ENCODE data around the gene TCEAL3.
"Not testable (repeated sequence)": the region's sequence is repeated elsewhere in the genome, so short reads cannot be mapped to it uniquely, and the experiment has no call there.

TCEAL3 gene

DNA sequence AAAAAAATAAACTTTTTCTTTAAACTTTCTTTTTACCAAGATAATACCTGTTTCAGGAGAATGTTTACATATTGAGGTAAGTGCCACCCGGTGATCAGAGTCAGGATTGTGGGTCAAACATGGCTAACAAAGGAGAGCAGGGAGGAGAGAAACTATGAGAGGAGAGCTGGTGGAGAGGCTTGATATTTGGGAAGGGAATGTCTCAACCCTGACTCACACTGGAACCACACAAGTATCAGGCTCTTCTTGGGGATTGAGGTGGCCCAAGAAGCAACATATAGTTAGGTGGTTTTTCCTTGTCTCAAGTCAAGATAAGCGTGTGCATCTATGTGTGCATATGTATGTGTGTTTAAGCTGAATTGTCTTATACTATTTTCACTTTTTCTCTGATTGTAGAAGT lies 27.7 kb downstream of the TCEAL3 start:
- TF ChIP-seq, protein P1, sequence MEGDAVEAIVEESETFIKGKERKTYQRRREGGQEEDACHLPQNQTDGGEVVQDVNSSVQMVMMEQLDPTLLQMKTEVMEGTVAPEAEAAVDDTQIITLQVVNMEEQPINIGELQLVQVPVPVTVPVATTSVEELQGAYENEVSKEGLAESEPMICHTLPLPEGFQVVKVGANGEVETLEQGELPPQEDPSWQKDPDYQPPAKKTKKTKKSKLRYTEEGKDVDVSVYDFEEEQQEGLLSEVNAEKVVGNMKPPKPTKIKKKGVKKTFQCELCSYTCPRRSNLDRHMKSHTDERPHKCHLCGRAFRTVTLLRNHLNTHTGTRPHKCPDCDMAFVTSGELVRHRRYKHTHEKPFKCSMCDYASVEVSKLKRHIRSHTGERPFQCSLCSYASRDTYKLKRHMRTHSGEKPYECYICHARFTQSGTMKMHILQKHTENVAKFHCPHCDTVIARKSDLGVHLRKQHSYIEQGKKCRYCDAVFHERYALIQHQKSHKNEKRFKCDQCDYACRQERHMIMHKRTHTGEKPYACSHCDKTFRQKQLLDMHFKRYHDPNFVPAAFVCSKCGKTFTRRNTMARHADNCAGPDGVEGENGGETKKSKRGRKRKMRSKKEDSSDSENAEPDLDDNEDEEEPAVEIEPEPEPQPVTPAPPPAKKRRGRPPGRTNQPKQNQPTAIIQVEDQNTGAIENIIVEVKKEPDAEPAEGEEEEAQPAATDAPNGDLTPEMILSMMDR (IDR thresholded peaks at IDR 0.05; ENCODE audit: low read length, missing control alignments), result no peak
- no peak overlapping the region for H3K4me3 ChIP-seq (replicated peaks; ENCODE audit: low read depth, low read length)
- no peak for DNase-seq (ENCODE audit: low read depth)

DNA sequence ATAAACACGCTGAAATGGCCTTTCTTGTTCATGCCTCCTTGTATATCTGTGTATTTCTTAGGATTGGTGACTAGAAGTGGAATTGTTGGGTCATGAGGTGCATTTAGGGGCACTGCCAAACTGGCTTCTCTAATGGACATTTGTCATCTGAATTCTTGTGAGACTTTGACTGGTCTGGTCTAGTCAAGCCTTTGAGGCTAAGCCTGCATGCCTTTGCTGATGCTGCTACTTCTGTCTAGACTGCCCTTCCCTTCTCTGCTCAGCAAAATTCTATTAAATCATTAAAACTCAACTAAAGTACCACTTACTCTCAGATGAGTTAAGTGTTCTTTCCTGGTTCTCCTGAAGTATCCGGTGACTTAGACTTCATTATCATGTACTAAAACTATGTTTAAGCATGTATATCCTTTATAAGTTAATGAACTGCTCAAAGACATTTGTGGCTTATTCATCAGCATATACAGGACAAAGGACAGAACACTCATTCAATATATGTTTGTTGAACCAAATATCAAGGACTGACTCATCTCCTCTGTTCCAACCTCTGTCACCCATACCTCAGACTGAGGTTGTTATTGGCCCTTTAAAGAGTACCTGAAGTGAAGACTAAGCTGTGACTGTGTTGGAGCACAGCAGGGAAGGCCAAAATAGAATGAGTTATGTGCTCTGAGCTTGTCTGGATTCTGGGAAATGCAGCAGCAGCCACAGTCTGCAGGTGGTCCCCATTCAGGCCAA lies 30.0 kb downstream of the TCEAL3 start:
- no peak overlapping the region for H3K4me3 ChIP-seq (replicated peaks; ENCODE audit: low read depth, low read length)
- TF ChIP-seq, protein P1 (IDR thresholded peaks at IDR 0.05; ENCODE audit: low read length, missing control alignments), result no peak
- DNase-seq (ENCODE audit: low read depth), result no peak

DNA sequence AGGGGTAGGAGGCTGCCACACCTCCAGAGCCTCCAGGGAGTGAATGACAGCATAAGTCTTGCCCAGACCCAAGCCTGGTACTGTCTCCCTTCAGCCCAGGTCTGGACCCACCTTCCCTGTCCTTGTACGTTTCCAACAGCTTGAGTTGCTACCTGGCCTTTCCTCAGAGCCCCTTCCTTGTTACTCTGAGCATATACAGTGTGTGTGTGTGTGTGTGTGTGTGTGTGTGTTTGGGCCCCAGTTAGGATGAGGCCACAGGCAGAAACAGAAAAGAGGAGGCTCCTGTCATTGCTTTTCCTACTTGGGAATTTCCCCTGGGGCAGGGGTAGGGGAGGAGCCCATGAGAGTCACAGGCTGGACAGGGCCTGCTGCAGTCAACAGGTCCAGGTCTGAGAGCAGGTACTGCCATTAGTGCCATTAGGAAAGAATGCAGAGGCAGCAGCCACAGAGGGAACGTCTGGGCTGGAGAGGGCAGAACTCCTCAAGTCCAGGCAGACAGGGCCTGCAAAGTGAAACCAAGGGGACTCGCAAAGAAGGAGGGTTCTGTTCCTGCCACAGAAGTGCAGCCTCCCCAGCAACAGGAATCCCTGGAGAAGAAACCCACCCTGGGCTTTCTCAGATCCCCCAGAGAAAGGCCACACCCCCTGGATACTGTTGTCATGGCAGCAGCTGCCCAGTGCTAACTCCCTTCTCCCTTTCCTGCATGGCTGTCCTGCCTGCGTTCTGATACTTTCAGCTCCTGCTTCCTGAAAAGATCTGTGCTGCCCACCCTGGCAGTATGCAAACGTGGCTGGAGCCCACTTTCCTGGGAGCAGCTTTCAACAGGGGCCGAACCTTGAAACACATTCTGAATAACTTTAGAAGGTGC lies 30.9 kb downstream of the TCEAL3 start:
- H3K4me3 ChIP-seq (replicated peaks; ENCODE audit: low read depth, low read length); DNase-seq (ENCODE audit: low read depth): not testable (repeated sequence)

DNA sequence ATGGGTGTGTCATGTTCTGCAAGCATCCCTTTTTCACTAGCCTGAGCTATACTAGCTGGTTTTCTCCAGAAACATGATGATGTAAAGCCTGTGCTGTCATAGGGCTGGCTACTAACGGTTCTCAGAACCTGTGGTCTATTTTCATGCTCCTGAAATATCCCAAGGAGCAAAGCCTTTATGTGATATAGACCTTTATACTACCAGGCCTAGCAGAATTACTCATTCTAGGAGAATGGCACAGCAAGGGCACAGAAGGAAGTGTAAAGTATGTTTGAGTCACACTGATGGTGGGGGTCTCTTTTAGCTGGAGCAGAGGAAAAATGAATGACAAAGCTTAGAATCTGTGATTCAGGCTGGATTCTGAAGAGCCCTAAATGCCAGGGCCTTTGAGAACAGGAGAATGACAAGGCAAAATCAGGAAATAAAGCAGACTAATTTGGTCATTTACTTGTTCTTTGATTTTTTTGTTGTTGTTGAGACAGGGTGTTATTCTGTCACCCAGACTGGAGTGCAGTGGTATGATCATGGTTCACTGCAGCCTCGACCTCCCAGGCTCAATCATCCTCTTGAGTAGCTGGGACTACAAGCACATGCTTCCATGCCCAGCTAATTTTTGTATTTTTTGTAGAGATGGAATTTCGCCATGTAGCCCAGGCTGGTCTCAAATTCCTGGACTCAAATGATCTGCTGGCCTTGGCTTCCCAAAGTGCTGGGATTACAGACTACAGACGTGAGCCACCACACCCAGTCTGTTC lies 32.8 kb downstream of the TCEAL3 start:
- DNase-seq (ENCODE audit: low read depth), result no peak
- no peak overlapping the region for H3K4me3 ChIP-seq (replicated peaks; ENCODE audit: low read depth, low read length)
- TF ChIP-seq, protein P1 (IDR thresholded peaks at IDR 0.05; ENCODE audit: low read length, missing control alignments), result no peak

DNA sequence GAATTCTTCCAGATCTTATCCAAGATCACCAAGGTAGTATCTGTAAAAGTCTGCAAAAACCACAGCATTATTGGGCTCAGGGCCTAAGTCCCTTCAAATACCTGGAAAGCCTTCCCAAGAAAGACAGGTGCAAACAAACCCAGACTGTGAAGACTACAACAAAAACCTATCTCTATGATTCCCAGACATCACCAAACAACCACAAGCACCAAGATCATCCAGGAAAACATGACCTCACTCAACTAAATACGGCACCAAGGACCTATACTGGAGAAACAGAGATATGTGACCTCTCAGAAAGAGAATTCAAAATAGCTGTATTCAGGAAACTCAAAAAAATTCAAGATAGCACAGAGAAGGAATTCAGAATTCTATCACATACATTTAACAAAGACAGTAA lies 36.4 kb downstream of the TCEAL3 start:
- TF ChIP-seq, protein P1 (IDR thresholded peaks at IDR 0.05; ENCODE audit: low read length, missing control alignments), result no peak
- H3K4me3 ChIP-seq (replicated peaks; ENCODE audit: low read depth, low read length), result no peak overlapping the region
- no peak for DNase-seq (ENCODE audit: low read depth)

DNA sequence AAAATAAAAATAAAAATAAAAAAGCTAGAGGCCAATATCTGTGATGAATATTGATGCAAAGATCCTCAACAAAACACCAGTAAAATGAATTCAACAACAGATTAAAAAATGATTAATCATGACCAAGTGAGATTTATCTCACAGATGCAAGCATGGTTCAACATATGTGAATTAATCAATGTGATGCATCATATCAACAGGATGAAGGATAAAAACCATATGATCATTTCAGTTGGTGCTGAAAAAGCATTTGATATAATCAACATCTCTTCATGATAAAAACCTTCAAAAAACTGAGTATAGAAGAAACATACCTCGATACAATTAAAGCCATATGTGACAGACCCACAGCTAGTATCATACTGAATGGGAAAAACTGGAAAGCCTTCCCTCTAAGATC lies 39.9 kb downstream of the TCEAL3 start:
- no peak for DNase-seq (ENCODE audit: low read depth)
- no peak overlapping the region for H3K4me3 ChIP-seq (replicated peaks; ENCODE audit: low read depth, low read length)
- TF ChIP-seq, protein P1 (IDR thresholded peaks at IDR 0.05; ENCODE audit: low read length, missing control alignments), result no peak

Measured in fibroblast of pulmonary artery (primary cell).